Right lobe of liver (tissue), 6 donors: ENCODE measurements around the gene MYL4. TPM values are rescaled to one million over a fixed set of nuclear protein-coding genes. Genes with fewer than 3 reads are reported as not detected.
A peak's percentile ranks its signal among the peaks of the same experiment; 100 is the strongest.
"Not testable (repeated sequence)": the region's sequence is repeated elsewhere in the genome, so short reads cannot be mapped to it uniquely, and the experiment has no call there.

Experiments
- ATAC-seq, 4 donors: fragments of 200-7000 bp; cut with Tn5 transposase; one replicate each; pipeline ENCODE4 v1.9.1; 2020; ENCODE audit warnings: mild to moderate bottlenecking in 4 of 4, moderate library complexity in 4 of 4
- DNase-seq, 3 donors: peaks; one replicate each; pipeline ENCODE4 v3.0.0-alpha.2; 2020
- H3K27ac ChIP-seq, 3 donors: fragments of 200-600 bp; one replicate each; pipeline ENCODE4 v1.8.0; 2022
- H3K27me3 ChIP-seq, 2 donors: fragments of 200-600 bp; one replicate each; pipeline ENCODE4 v1.8.0; 2022
- H3K36me3 ChIP-seq, 4 donors: fragments of 200-600 bp; sonication (generic) in 1 of 4; one replicate each; pipeline versions ENCODE4 v1.5.1 to v1.8.0; 2017 to 2022; ENCODE audit warnings: control low read depth in 1 of 4
- H3K4me1 ChIP-seq, 4 donors: fragments of 200-600 bp; sonication (generic) in 1 of 4; one replicate each; pipeline versions ENCODE4 v1.5.1 to v1.8.0; 2017 to 2022; ENCODE audit warnings: control low read depth in 1 of 4
- H3K4me3 ChIP-seq, 3 donors: fragments of 200-600 bp; one replicate each; pipeline ENCODE4 v1.8.0; 2022
- H3K9me3 ChIP-seq, 4 donors: fragments of 200-600 bp; sonication (generic) in 1 of 4; one replicate each; pipeline versions ENCODE4 v1.5.1 to v1.8.0; 2017 to 2022; ENCODE audit warnings: control low read depth in 1 of 4
- POLR2A ChIP-seq: fragments of 450-650 bp; IDR thresholded peaks from one replicate; pipeline ENCODE4 v1.6.1; 2017; ENCODE audit warnings: antibody characterized with exemption, mild to moderate bottlenecking
- WGBS: methylation state at CpG from one replicate; pipeline ENCODE4 v1.1.6; 2018; ENCODE audit warnings: low coverage, low lambda C conversion rate; ENCODE audit not compliant: insufficient coverage; ENCODE audit errors: missing lambda C conversion rate; 5-methylcytosine and 5-hydroxymethylcytosine counted together
- intact Hi-C, 2 donors: fragments of 100-400 bp; cut with DNase I; formaldehyde crosslinking; loops; one replicate each; pipeline versions ENCODE4 v1.11.2 to v1.14.1; 2022
- total RNA-seq, 6 experiments: library from RNA; depleted of rRNA in 2 of 6; stranded (reverse); fragments of >200 nt in 2 of 6; fragmentation: NEBNext Ultra II Directional in 3 of 6; extraction: Animal tissue kit (Norgen Biotek cat#: 25700) in 3 of 6; gene quantifications; one replicate each; pipeline versions ENCODE4 v1.1.0 to v1.2.4, GENCODE V29; 2016 to 2023
- TF ChIP-seq, protein P1 (sequence below), 4 donors: fragments of 200-600 bp in 3 of 4; fragments of 450-650 bp in 1 of 4; IDR thresholded peaks; one replicate each; pipeline versions ENCODE4 v1.5.1 to v1.8.0; 2016 to 2022; ENCODE audit warnings: antibody characterized with exemption in 4 of 4, mild to moderate bottlenecking in 2 of 4
- donor health status: DM: no; HTN: yes; CAD: no.
- donor health status: DM: no; HTN: no; CAD: no.
- donor health status: DM: no; HTN: no; CAD: no.
- donor health status: DM: no; HTN: yes; CAD: no.
- donor health status: DM: no; HTN: yes; CAD: no.

MYL4 gene
- total RNA-seq, 6 experiments from 2014 or later = 0.42 to 0.80 (median 0.58) TPM; not detected in 2

DNA sequence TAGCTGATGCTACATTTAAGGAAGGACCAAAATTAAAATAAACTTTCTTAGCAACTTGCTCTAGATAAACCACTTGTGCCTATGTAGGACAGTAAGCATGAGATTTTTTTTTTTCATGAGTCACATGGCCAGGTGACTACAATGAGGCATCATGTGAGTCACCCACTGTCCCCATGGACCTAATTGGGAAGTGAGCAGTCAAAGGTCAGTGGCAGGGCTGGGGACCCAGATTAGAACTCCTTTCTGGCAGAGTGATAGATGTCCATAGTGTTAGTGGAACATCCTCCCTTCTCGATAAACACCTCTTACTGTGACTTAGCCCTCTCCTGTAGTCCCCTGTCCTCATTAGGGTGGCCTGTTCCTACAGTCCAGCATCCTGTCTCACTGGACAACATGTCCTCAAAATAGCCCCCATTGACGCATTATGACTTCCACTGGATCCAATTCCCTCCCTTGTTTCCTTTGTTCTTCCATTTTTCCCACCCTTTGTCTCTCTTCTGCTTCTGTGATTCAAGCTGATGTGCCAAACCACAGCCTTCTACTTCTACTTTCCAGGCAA is 56.9 kb downstream of the MYL4 start:
- Histone ChIP-seq H3K9me3 (no peaks in the 10 kb centered on the region), H3K27me3 (no peaks in the 10 kb centered on the region), H3K27ac (peak overlapping the region in 1 of 3 donors; percentile 76), H3K36me3 (no peaks in the 10 kb centered on the region), H3K4me1 (peaks cover 0 to 34% (median 8%) of the 10 kb centered on the region in 4 donors), H3K4me3 (no peak overlapping the region)
- TF ChIP-seq POLR2A = no peak
- TF ChIP-seq, protein P1, sequence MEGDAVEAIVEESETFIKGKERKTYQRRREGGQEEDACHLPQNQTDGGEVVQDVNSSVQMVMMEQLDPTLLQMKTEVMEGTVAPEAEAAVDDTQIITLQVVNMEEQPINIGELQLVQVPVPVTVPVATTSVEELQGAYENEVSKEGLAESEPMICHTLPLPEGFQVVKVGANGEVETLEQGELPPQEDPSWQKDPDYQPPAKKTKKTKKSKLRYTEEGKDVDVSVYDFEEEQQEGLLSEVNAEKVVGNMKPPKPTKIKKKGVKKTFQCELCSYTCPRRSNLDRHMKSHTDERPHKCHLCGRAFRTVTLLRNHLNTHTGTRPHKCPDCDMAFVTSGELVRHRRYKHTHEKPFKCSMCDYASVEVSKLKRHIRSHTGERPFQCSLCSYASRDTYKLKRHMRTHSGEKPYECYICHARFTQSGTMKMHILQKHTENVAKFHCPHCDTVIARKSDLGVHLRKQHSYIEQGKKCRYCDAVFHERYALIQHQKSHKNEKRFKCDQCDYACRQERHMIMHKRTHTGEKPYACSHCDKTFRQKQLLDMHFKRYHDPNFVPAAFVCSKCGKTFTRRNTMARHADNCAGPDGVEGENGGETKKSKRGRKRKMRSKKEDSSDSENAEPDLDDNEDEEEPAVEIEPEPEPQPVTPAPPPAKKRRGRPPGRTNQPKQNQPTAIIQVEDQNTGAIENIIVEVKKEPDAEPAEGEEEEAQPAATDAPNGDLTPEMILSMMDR (IDR thresholded peaks at IDR 0.05) = no peak
- intact Hi-C loops = no loop called here
- DNase-seq (peak in 1 of 3 donors; percentile 45), ATAC-seq (peak; percentile 32 to 79 (median 66))
- 81% methylated on average over 2 of the region's 2 CpGs for WGBS

DNA sequence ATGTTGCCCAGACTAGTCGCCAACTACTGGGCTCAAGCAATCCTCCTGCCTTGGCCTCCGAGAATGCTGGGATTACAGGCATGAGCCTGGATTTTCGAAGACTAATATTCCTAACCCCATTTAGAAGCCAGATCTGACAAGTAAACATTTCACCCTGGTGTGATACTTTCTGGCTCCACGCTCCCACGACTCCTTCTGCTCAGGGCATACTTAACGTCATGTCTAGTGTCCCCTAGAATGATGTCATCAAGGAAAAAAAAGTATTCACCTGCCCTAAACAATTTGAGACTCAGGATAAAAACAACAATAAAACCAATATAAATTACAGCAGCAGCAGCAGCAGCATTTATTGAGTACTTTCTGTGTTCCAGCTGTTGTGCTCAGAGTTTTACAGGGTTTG is 57.6 kb downstream of the MYL4 start:
- peak in 1 of 4 donors; percentile 42 for ATAC-seq
- no peaks in the 10 kb centered on the region for H3K27me3 ChIP-seq
- no peak overlapping the region for H3K4me3 ChIP-seq
- no peaks in the 10 kb centered on the region for H3K9me3 ChIP-seq
- no peaks in the 10 kb centered on the region for H3K36me3 ChIP-seq
- intact Hi-C loops = no loop called here
- DNase-seq = no peak
- H3K27ac ChIP-seq = peak overlapping the region in 1 of 3 donors; percentile 76
- 60% methylated on average over 4 of the region's 6 CpGs for WGBS
- peaks cover 0 to 34% (median 8%) of the 10 kb centered on the region in 4 donors for H3K4me1 ChIP-seq
- TF ChIP-seq, protein P1 (IDR thresholded peaks at IDR 0.05) = no peak
- no peak for TF ChIP-seq POLR2A

- ATAC-seq (peak; percentile 73 to 88 (median 84)), DNase-seq (peak in 1 of 3 donors; percentile 57)
- no peaks in the 10 kb centered on the region for H3K9me3 ChIP-seq
- intact Hi-C loops = no loop called here
- no peak overlapping the region for H3K4me3 ChIP-seq
- peak overlapping the region in 2 of 3 donors; percentile 61 to 76 for H3K27ac ChIP-seq
- peaks cover 0 to 34% (median 8%) of the 10 kb centered on the region in 4 donors for H3K4me1 ChIP-seq
- H3K36me3 ChIP-seq = no peaks in the 10 kb centered on the region
- 10% methylated on average over 1 of the region's 1 CpG for WGBS
- TF ChIP-seq POLR2A = no peak
- TF ChIP-seq, protein P1 (IDR thresholded peaks at IDR 0.05) = no peak
- no peaks in the 10 kb centered on the region for H3K27me3 ChIP-seq
Observed at GRCh38 chr17:47267354-47267828, 58.2 kb downstream of the MYL4 start.

DNA sequence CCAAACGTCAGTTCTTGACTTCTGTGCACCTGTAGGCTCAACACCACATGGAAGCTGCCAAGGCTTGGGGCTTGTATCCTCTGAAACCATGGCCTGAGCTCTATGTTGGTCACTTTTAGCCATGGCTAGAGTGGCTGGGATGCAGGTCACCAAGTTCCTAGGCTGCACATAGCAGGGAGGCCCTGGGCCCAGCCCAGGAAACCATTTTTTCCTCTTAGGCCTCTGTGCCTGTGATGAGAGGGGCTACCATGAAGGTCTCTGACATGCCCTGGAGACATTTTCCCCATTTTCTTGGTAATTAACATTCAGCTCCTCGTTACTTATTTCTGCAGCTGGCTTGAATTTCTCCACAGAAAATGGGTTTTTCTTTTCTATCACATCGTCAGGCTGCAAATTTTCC is 59.8 kb downstream of the MYL4 start:
- not testable (repeated sequence) for ATAC-seq

DNA sequence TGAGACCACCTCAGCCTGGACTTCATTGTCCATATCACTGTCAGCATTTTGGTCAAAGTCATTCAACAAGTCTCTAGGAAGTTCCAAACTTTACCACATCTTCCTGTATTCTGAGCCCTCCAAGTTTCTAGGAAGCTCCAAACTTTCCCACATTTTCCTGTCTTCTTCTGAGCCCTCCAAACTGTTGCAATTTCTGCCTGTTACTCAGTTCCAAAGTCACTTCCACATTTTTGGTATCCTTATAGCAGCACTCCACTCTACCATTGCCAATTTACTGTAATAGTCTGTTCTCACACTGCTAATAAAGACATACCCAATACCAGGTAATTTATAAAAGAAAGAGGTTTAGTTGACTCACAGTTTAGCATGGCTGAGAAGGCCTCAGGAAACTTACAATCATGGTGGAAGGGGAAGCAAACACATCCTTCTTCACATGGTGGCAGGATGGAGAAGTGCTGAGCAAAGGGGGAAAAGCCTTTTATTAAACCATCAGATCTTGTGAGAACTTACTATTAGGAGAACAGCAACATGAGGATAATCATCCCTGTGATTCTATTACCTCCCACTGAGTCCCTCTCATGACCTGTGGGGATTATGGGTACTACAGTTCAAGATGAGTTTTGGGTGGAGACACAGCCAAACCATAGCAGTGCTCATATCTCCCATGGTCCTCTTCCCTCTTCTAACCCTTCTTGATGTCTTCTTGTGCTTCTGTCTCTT is 60.6 kb downstream of the MYL4 start:
- DNase-seq, H3K9me3 ChIP-seq, H3K27me3 ChIP-seq, H3K27ac ChIP-seq, ATAC-seq, H3K4me3 ChIP-seq, intact Hi-C loops, H3K36me3 ChIP-seq: not testable (repeated sequence)
- peaks cover 0 to 34% (median 8%) of the 10 kb centered on the region in 4 donors for H3K4me1 ChIP-seq

More for the DNA sequence above, 59.8 kb downstream of the MYL4 start:
- DNase-seq, H3K27ac ChIP-seq, H3K4me3 ChIP-seq, intact Hi-C loops, H3K9me3 ChIP-seq, H3K36me3 ChIP-seq, H3K27me3 ChIP-seq: not testable (repeated sequence)
- WGBS = 91% methylated on average over 3 of the region's 3 CpGs
- peaks cover 0 to 34% (median 8%) of the 10 kb centered on the region in 4 donors for H3K4me1 ChIP-seq
